Activated B cell treated with CpG ODN at 0.5 μM for 24 hours (primary cell): Measurements from ENCODE around the gene HOXB4. TPM values are rescaled to one million over a fixed set of nuclear protein-coding genes. Genes with fewer than 3 reads are reported as not detected.
A peak's percentile ranks its signal among the peaks of the same experiment; 100 is the strongest.

ENCODE experiments used
- ATAC-seq: fragments of 200-7000 bp; cut with Tn5 transposase; one replicate; pipeline ENCODE4 v1.10.0; 2021; ENCODE audit warnings: low read depth, mild to moderate bottlenecking, moderate library complexity
- CTCF ChIA-PET: fragments of 350-600 bp; sonication (Branson Sonifier 250); formaldehyde crosslinking; loops from one replicate; lab custom pipeline; 2021; ENCODE audit warnings: antibody characterized with exemption; lab: Charles Lee
- POLR2A ChIA-PET: fragments of 350-600 bp; sonication (Branson Sonifier 250); formaldehyde crosslinking; loops from one replicate; lab custom pipeline; 2021; ENCODE audit warnings: antibody characterized with exemption; lab: Charles Lee
- DNase-seq: peaks from one replicate; pipeline ENCODE4 v3.0.0; 2022
- H3K27ac Mint-ChIP-seq: one replicate; pipeline ENCODE4 v1.8.0; 2020; ENCODE audit warnings: mixed read lengths
- H3K27me3 Mint-ChIP-seq: one replicate; pipeline ENCODE4 v1.8.0; 2021; ENCODE audit warnings: mixed read lengths
- H3K36me3 Mint-ChIP-seq: one replicate; pipeline ENCODE4 v1.8.0; 2021; ENCODE audit warnings: low read depth, mixed read lengths
- H3K4me1 Mint-ChIP-seq: one replicate; pipeline ENCODE4 v1.8.0; 2021; ENCODE audit warnings: mixed read lengths
- H3K4me3 Mint-ChIP-seq: one replicate; pipeline ENCODE4 v1.8.0; 2020; ENCODE audit warnings: mild to moderate bottlenecking, mixed read lengths
- H3K9me3 Mint-ChIP-seq: one replicate; pipeline ENCODE4 v1.8.0; 2020; ENCODE audit warnings: mixed read lengths
- intact Hi-C: fragments of 100-400 bp; cut with micrococcal nuclease; formaldehyde crosslinking; loops from one replicate; pipeline ENCODE4 v1.15.1; 2024
- total RNA-seq: library from RNA; stranded (reverse); gene quantifications from 2 replicates; pipeline ENCODE4 v1.2.3, GENCODE V29; 2022
- TF ChIP-seq, protein P1 (sequence below): fragments of 200-600 bp; IDR thresholded peaks from one replicate; pipeline ENCODE4 v1.8.0; 2022; ENCODE audit warnings: antibody characterized with exemption, mild to moderate bottlenecking

The HOXB4 gene
- total RNA-seq, 1 donor from 2014 or later, result 1.4 TPM

- ChIA-PET CTCF (interaction anchor here (1.0 to 4.0 kb wide), 15 partner anchors 8 to 592 kb away, joined by 3 to 29 read pairs (median 7); partner anchors contain the start of genes HOXB3, HOXB5 and HOXB9), POLR2A (interaction anchor here (1.0 kb wide), 3 partner anchors 19 to 310 kb away, joined by 3 to 5 read pairs (median 4); no protein-coding TSS in a partner anchor)
- H3K9me3 Mint-ChIP-seq, result no peaks in the 10 kb centered on the region
- no peaks in the 10 kb centered on the region for H3K36me3 Mint-ChIP-seq
- DNase-seq (no peak), ATAC-seq (no peak)
- TF ChIP-seq, protein P1, sequence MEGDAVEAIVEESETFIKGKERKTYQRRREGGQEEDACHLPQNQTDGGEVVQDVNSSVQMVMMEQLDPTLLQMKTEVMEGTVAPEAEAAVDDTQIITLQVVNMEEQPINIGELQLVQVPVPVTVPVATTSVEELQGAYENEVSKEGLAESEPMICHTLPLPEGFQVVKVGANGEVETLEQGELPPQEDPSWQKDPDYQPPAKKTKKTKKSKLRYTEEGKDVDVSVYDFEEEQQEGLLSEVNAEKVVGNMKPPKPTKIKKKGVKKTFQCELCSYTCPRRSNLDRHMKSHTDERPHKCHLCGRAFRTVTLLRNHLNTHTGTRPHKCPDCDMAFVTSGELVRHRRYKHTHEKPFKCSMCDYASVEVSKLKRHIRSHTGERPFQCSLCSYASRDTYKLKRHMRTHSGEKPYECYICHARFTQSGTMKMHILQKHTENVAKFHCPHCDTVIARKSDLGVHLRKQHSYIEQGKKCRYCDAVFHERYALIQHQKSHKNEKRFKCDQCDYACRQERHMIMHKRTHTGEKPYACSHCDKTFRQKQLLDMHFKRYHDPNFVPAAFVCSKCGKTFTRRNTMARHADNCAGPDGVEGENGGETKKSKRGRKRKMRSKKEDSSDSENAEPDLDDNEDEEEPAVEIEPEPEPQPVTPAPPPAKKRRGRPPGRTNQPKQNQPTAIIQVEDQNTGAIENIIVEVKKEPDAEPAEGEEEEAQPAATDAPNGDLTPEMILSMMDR, result no peak
- peaks cover 31% of the 10 kb centered on the region for H3K4me1 Mint-ChIP-seq
- intact Hi-C loops, result loop anchor here (1.0 to 10.0 kb wide), 8 partner anchors 281 to 773 kb away; partner anchors contain the start of genes IGF2BP1 and SCRN2
- H3K27ac Mint-ChIP-seq, result no peak overlapping the region
- H3K4me3 Mint-ChIP-seq, result no peak overlapping the region
- H3K27me3 Mint-ChIP-seq, result peaks cover 71% of the 10 kb centered on the region
Observed at GRCh38 chr17:48617471-48618255, 39.5 kb upstream of the HOXB4 start.

DNA sequence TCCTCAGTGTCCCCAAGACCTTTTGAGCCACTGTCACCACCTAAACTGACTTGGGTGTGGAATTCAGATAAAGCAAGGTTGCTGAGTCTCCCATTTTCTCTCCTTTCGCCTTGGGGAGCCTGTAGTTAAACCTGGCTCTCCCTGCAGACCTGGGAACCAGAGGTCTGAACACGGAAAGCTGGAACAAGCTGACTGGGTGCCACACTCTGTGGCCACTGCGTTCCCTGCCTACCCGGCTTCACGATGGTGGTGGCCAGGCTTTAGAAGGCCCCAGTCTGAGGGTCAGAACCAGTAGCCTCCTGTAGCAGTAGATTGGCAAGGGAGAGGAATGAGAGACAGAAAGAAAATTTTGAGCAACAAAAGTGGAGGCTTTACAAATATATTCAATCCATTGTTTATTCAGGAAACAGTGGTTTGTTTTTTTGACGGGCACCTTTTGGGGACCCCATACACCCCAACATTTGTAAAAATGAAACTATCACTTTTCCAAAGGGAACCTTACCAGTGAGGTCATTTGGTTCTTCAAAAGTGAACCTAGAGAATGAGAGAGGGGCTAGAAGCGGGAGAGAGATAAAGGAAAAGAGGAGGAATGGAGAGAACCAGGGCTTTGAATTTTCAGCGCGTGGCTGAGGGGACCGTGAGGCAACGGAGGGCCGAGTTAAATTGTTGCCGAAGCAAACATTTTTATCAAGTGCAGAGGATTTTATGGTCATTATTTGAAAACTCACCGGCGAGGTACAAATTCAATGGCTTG lies 38.7 kb upstream of the HOXB4 start:
- Mint-ChIP-seq H3K27me3 (peaks cover 67% of the 10 kb centered on the region), H3K4me3 (no peak overlapping the region), H3K36me3 (no peaks in the 10 kb centered on the region), H3K4me1 (peaks cover 37% of the 10 kb centered on the region), H3K27ac (no peak overlapping the region), H3K9me3 (no peaks in the 10 kb centered on the region)
- DNase-seq (no peak), ATAC-seq (no peak)
- TF ChIP-seq, protein P1, result no peak
- ChIA-PET CTCF (interaction anchor here (1.0 to 3.8 kb wide), 6 partner anchors 9 to 591 kb away, joined by 3 to 29 read pairs (median 6); partner anchors contain the start of genes HOXB5 and HOXB9), POLR2A (no interaction called here)
- intact Hi-C loops, result loop anchor here (10.0 kb wide), 2 partner anchors 378 to 772 kb away; partner anchors contain the start of genes IGF2BP1 and SCRN2

- H3K4me1 Mint-ChIP-seq, result peaks cover 44% of the 10 kb centered on the region
- TF ChIP-seq, protein P1, result no peak
- no peak overlapping the region for H3K27ac Mint-ChIP-seq
- no peaks in the 10 kb centered on the region for H3K9me3 Mint-ChIP-seq
- no peak overlapping the region for H3K4me3 Mint-ChIP-seq
- ATAC-seq, result no peak
- POLR2A ChIA-PET, result no interaction called here
- intact Hi-C loops, result loop anchor here (10.0 kb wide), 2 partner anchors 379 to 771 kb away; partner anchors contain the start of genes IGF2BP1 and SCRN2
- CTCF ChIA-PET, result interaction anchor here (1.0 to 1.4 kb wide), 5 partner anchors 17 to 353 kb away, joined by 3 to 4 read pairs (median 3); no protein-coding TSS in a partner anchor
- no peak for DNase-seq
- peaks cover 2% of the 10 kb centered on the region for H3K36me3 Mint-ChIP-seq
- H3K27me3 Mint-ChIP-seq, result peaks cover 62% of the 10 kb centered on the region
Observed at GRCh38 chr17:48615963-48616716, 38.0 kb upstream of the HOXB4 start.

- POLR2A ChIA-PET, result interaction anchor here (0.6 to 1.4 kb wide), 3 partner anchors 22 to 293 kb away, joined by 3 to 7 read pairs (median 5); partner anchors contain the start of gene HOXB5
- Mint-ChIP-seq H3K27me3 (peaks cover 57% of the 10 kb centered on the region), H3K9me3 (no peaks in the 10 kb centered on the region), H3K4me1 (peaks cover 50% of the 10 kb centered on the region), H3K27ac (peak within 1 kb of the TSS; percentile 36), H3K36me3 (peaks cover 7% of the 10 kb centered on the region), H3K4me3 (peak within 1 kb of the TSS; percentile 44)
- CTCF ChIA-PET, result interaction anchor here (1.0 to 2.7 kb wide), 6 partner anchors 16 to 352 kb away, joined by 3 to 27 read pairs (median 3); partner anchors contain the start of gene HOXB5
- TF ChIP-seq, protein P1, result no peak
- DNase-seq (no peak), ATAC-seq (no peak)
- intact Hi-C loops, result loop anchor here (10.0 kb wide), 2 partner anchors 379 to 771 kb away; partner anchors contain the start of genes IGF2BP1 and SCRN2
Observed at GRCh38 chr17:48615047-48615962, 37.2 kb upstream of the HOXB4 start, which contains the start of gene HOXB8. Gene HOXB8 (minus strand): TSS chr17:48615292. CDS start chr17:48614704, 588 bp downstream.
